HG02938 (cell line): ENCODE results near the gene PRAMEF12.
"Not testable (repeated sequence)": the region's sequence is repeated elsewhere in the genome, so short reads cannot be mapped to it uniquely, and the experiment has no call there.

Source experiments
- ATAC-seq: cut with Tn5 transposase; IDR thresholded peaks from one replicate; pipeline ENCODE4 v1.9.1; 2021; ENCODE audit warnings: mild to moderate bottlenecking, moderate library complexity; ENCODE audit not compliant: unreplicated experiment

PRAMEF12 gene

GRCh38 chr1:12769976-12770505 lies 3.5 kb upstream of the PRAMEF12 start:
- no peak for ATAC-seq

GRCh38 chr1:12770620-12771019 lies 2.9 kb upstream of the PRAMEF12 start:
- ATAC-seq = no peak

- no peak for ATAC-seq
Observed at GRCh38 chr1:12771186-12771585, 2.4 kb upstream of the PRAMEF12 start.

- no peak for ATAC-seq
Observed at GRCh38 chr1:12772520-12772919, 1.0 kb upstream of the PRAMEF12 start.

- no peak for ATAC-seq
Observed at GRCh38 chr1:12774801-12775345, 1.3 kb downstream of the PRAMEF12 start.

- no peak for ATAC-seq
Observed at GRCh38 chr1:12775443-12775842, 1.9 kb downstream of the PRAMEF12 start.

- no peak for ATAC-seq
Observed at GRCh38 chr1:12776801-12777557, 3.4 kb downstream of the PRAMEF12 start.

GRCh38 chr1:12778061-12778460 lies 4.5 kb downstream of the PRAMEF12 start:
- ATAC-seq = no peak

GRCh38 chr1:12778907-12779306 lies 5.4 kb downstream of the PRAMEF12 start:
- no peak for ATAC-seq

- ATAC-seq = not testable (repeated sequence)
Observed at GRCh38 chr1:12781488-12781887, 8.0 kb downstream of the PRAMEF12 start.

- ATAC-seq = not testable (repeated sequence)
Observed at GRCh38 chr1:12783783-12784182, 10.2 kb downstream of the PRAMEF12 start.

GRCh38 chr1:12784729-12785128 lies 11.2 kb downstream of the PRAMEF12 start:
- not testable (repeated sequence) for ATAC-seq

GRCh38 chr1:12791097-12791496 lies 17.6 kb downstream of the PRAMEF12 start, which contains the start of gene PRAMEF1:
Gene PRAMEF1, plus strand, starts transcription at chr1:12791397. Its CDS starts 1,831 bp downstream, at chr1:12793228.
- ATAC-seq = not testable (repeated sequence)

- ATAC-seq = no peak
Observed at GRCh38 chr1:12798911-12799310, 25.4 kb downstream of the PRAMEF12 start.

- ATAC-seq = no peak
Observed at GRCh38 chr1:12799730-12800129, 26.2 kb downstream of the PRAMEF12 start.

GRCh38 chr1:12809933-12810332 lies 36.4 kb downstream of the PRAMEF12 start:
- no peak for ATAC-seq

- ATAC-seq = no peak
Observed at GRCh38 chr1:12810691-12811408, 37.3 kb downstream of the PRAMEF12 start.

GRCh38 chr1:12811409-12811784 lies 37.9 kb downstream of the PRAMEF12 start:
- no peak for ATAC-seq

- not testable (repeated sequence) for ATAC-seq
Observed at GRCh38 chr1:12819061-12819460, 45.5 kb downstream of the PRAMEF12 start.
